ENCODE data around the gene SPIN1.
"Not testable (repeated sequence)": the region's sequence is repeated elsewhere in the genome, so short reads cannot be mapped to it uniquely, and the experiment has no call there.

SPIN1 gene

GRCh38 chr9:88388203-88388885 lies at the start of gene SPIN1:
TSS of gene SPIN1 (plus strand) at chr9:88388444. CDS start at chr9:88426540, 38,096 bp downstream.
- DNase-seq = peak; percentile 91

GRCh38 chr9:88339317-88339716 lies 48.9 kb upstream of the SPIN1 start:
- DNase-seq = no peak

- DNase-seq = no peak
Observed at GRCh38 chr9:88342246-88342645, 46.0 kb upstream of the SPIN1 start.

- peak; percentile 32 for DNase-seq
Observed at GRCh38 chr9:88344013-88344412, 44.2 kb upstream of the SPIN1 start.

GRCh38 chr9:88350354-88350753 lies 37.9 kb upstream of the SPIN1 start:
- DNase-seq = not testable (repeated sequence)

GRCh38 chr9:88355166-88355565 lies 33.1 kb upstream of the SPIN1 start:
- DNase-seq = no peak

- not testable (repeated sequence) for DNase-seq
Observed at GRCh38 chr9:88357250-88357649, 31.0 kb upstream of the SPIN1 start.

- DNase-seq = peak; percentile 40
Observed at GRCh38 chr9:88358723-88359122, 29.5 kb upstream of the SPIN1 start.

GRCh38 chr9:88359974-88360373 lies 28.3 kb upstream of the SPIN1 start:
- no peak for DNase-seq

GRCh38 chr9:88362681-88363080 lies 25.6 kb upstream of the SPIN1 start:
- no peak for DNase-seq

- no peak for DNase-seq
Observed at GRCh38 chr9:88363661-88364060, 24.6 kb upstream of the SPIN1 start.

- no peak for DNase-seq
Observed at GRCh38 chr9:88364706-88365105, 23.5 kb upstream of the SPIN1 start.

- peak; percentile 20 for DNase-seq
Observed at GRCh38 chr9:88370346-88370745, 17.9 kb upstream of the SPIN1 start.

GRCh38 chr9:88372103-88372654 lies 16.1 kb upstream of the SPIN1 start:
- DNase-seq = no peak

- DNase-seq = no peak
Observed at GRCh38 chr9:88373045-88373444, 15.2 kb upstream of the SPIN1 start.

- DNase-seq = peak; percentile 33
Observed at GRCh38 chr9:88378317-88378716, 9.9 kb upstream of the SPIN1 start.

GRCh38 chr9:88379352-88379751 lies 8.9 kb upstream of the SPIN1 start:
- no peak for DNase-seq

- DNase-seq = no peak
Observed at GRCh38 chr9:88380118-88380517, 8.1 kb upstream of the SPIN1 start.

GRCh38 chr9:88381322-88381721 lies 6.9 kb upstream of the SPIN1 start:
- DNase-seq = not testable (repeated sequence)

- DNase-seq = no peak
Observed at GRCh38 chr9:88383176-88383575, 5.1 kb upstream of the SPIN1 start.

- not testable (repeated sequence) for DNase-seq
Observed at GRCh38 chr9:88386137-88386536, 2.1 kb upstream of the SPIN1 start.

- DNase-seq = peak; percentile 24
Observed at GRCh38 chr9:88387036-88387551, 1.1 kb upstream of the SPIN1 start.

GRCh38 chr9:88387552-88388202 lies 567 bp upstream of the SPIN1 start:
- DNase-seq = peak; percentile 66
